B cell (primary cell): ENCODE data around the gene LIMCH1. TPM values are rescaled to one million over a fixed set of nuclear protein-coding genes. Genes with fewer than 3 reads are reported as not detected.

Experiments
- ATAC-seq: fragments of 200-7000 bp; cut with Tn5 transposase; one replicate; pipeline ENCODE4 v1.10.0; 2021; ENCODE audit warnings: low read depth, mild to moderate bottlenecking, moderate number of reproducible peaks, moderate library complexity
- CTCF ChIA-PET: fragments of 350-600 bp; sonication (Branson Sonifier 250); formaldehyde crosslinking; loops from one replicate; lab custom pipeline; 2021; ENCODE audit warnings: antibody characterized with exemption, inconsistent platforms; lab: Charles Lee
- POLR2A ChIA-PET: fragments of 350-600 bp; sonication (Branson Sonifier 250); formaldehyde crosslinking; loops from one replicate; lab custom pipeline; 2021; ENCODE audit warnings: antibody characterized with exemption; lab: Charles Lee
- DNase-seq: peaks from one replicate; pipeline ENCODE4 v3.0.0; 2013
- H2AFZ ChIP-seq: 2 replicates; pipeline ENCODE4 v1.6.1; 2012; ENCODE audit warnings: mild to moderate bottlenecking, low read depth, low read length; ENCODE audit not compliant: insufficient read depth, poor library complexity, severe bottlenecking
- H3K27ac ChIP-seq, 2 donors: 1 replicate in 1 of 2; 2 replicates in 1 of 2; pipeline ENCODE4 v1.5.1; 2012 to 2013; ENCODE audit warnings: low read length in 2 of 2, mild to moderate bottlenecking in 2 of 2, moderate library complexity in 1 of 2
- H3K27me3 ChIP-seq, 4 experiments: fragments of 200-600 bp in 1 of 4; sonication (generic) in 1 of 4; replicated peaks in 1 of 4; 1 replicate in 2 of 4; 2 replicates in 2 of 4; pipeline versions ENCODE4 v1.6.1 to v1.7.0; 2013 to 2016; ENCODE audit warnings: low read length in 3 of 4, mild to moderate bottlenecking in 2 of 4, mixed read lengths in 1 of 4, moderate library complexity in 1 of 4; ENCODE audit not compliant: insufficient read depth in 4 of 4, control insufficient read depth in 3 of 4; ENCODE audit errors: control extremely low read depth in 1 of 4
- H3K36me3 ChIP-seq, 2 experiments: replicated peaks in 1 of 2; 1 replicate in 1 of 2; 2 replicates in 1 of 2; pipeline versions ENCODE4 v1.6.1 to v1.7.1; 2013; ENCODE audit warnings: low read length in 1 of 2; ENCODE audit not compliant: insufficient read depth in 2 of 2, control insufficient read depth in 1 of 2; ENCODE audit errors: control extremely low read depth in 1 of 2, extremely low read depth in 1 of 2
- H3K4me1 ChIP-seq, 2 donors: fragments of 200-600 bp in 1 of 2; sonication (generic) in 1 of 2; 1 replicate in 1 of 2; 2 replicates in 1 of 2; pipeline versions ENCODE4 v1.5.1 to v1.6.1; 2013 to 2017; ENCODE audit warnings: low read length in 2 of 2; ENCODE audit not compliant: control insufficient read depth in 2 of 2, insufficient read depth in 2 of 2
- H3K4me2 ChIP-seq: replicated peaks from 2 replicates; pipeline ENCODE3; 2012; ENCODE audit warnings: mild to moderate bottlenecking, low read depth, low read length; ENCODE audit not compliant: poor library complexity, severe bottlenecking
- H3K4me3 ChIP-seq, 5 experiments: fragments of 200-600 bp in 1 of 5; sonication (generic) in 1 of 5; 1 replicate in 3 of 5; 2 replicates in 2 of 5; pipeline versions ENCODE4 v1.5.1 to v1.7.0; 2011 to 2016; ENCODE audit warnings: low read length in 4 of 5, mild to moderate bottlenecking in 4 of 5, low read depth in 2 of 5, control low read depth in 1 of 5, moderate library complexity in 1 of 5; ENCODE audit not compliant: insufficient read depth in 1 of 5; ENCODE audit errors: control extremely low read depth in 1 of 5, extremely low read depth in 1 of 5
- H3K79me2 ChIP-seq: fragments of 200-600 bp; sonication (generic); one replicate; pipeline ENCODE4 v1.6.0; 2016; ENCODE audit warnings: low read length; ENCODE audit not compliant: control insufficient read depth, insufficient read depth
- H3K9ac ChIP-seq: fragments of 200-600 bp; sonication (generic); 2 replicates; pipeline ENCODE4 v1.6.1; 2017; ENCODE audit warnings: mild to moderate bottlenecking, low read length, moderate library complexity
- H3K9me3 ChIP-seq, 3 donors: one replicate each; pipeline versions ENCODE4 v1.6.1 to v1.7.1; 2013; ENCODE audit warnings: low read length in 2 of 3; ENCODE audit not compliant: control insufficient read depth in 2 of 3, insufficient read depth in 1 of 3; ENCODE audit errors: control extremely low read depth in 1 of 3
- H4K20me1 ChIP-seq: 2 replicates; pipeline ENCODE4 v1.6.0; 2012; ENCODE audit warnings: mild to moderate bottlenecking, low read length; ENCODE audit not compliant: insufficient read depth, control insufficient read depth, poor library complexity, severe bottlenecking
- H3K27ac Mint-ChIP-seq: one replicate; pipeline ENCODE4 v1.8.0; 2021; ENCODE audit warnings: mixed read lengths
- H3K27me3 Mint-ChIP-seq: one replicate; pipeline ENCODE4 v1.8.0; 2021; ENCODE audit warnings: mixed read lengths
- H3K4me1 Mint-ChIP-seq: one replicate; pipeline ENCODE4 v1.8.0; 2021; ENCODE audit warnings: mixed read lengths
- H3K4me3 Mint-ChIP-seq: one replicate; pipeline ENCODE4 v1.8.0; 2021; ENCODE audit warnings: mixed read lengths
- H3K9me3 Mint-ChIP-seq: one replicate; pipeline ENCODE4 v1.8.0; 2022; ENCODE audit warnings: mixed read lengths; ENCODE audit not compliant: insufficient read depth
- CTCF ChIP-seq: fragments of 200-600 bp; IDR thresholded peaks from one replicate; pipeline ENCODE4 v1.8.0; 2022; ENCODE audit warnings: antibody characterized with exemption, mild to moderate bottlenecking
- EZH2 ChIP-seq: IDR thresholded peaks from 2 replicates; pipeline ENCODE4 v1.6.1; 2012; ENCODE audit warnings: borderline replicate concordance, low read depth, mild to moderate bottlenecking, moderate library complexity, low read length; ENCODE audit not compliant: insufficient read depth, poor library complexity, severe bottlenecking
- WGBS: methylation state at CpG from one replicate; pipeline ENCODE4 v1.1.5; 2013; ENCODE audit warnings: missing lambda C conversion rate; ENCODE audit not compliant: insufficient coverage; 5-methylcytosine and 5-hydroxymethylcytosine counted together
- intact Hi-C: fragments of 100-400 bp; cut with micrococcal nuclease; formaldehyde crosslinking; loops from one replicate; pipeline ENCODE4 v1.10.0; 2022
- polyA plus RNA-seq: library from polyadenylated mRNA; depleted of rRNA; stranded (reverse); fragments of >200 nt; gene quantifications from 2 replicates; pipeline ENCODE4 v1.2.3, GENCODE V29; 2012
- total RNA-seq, 2 donors: library from RNA; stranded (reverse); fragments of 120-200 nt in 1 of 2; gene quantifications; 1 replicate in 1 of 2; 2 replicates in 1 of 2; pipeline versions ENCODE4 v1.2.3 to v1.2.4, GENCODE V29; 2013 to 2022

Gene LIMCH1
- total and polyA plus RNA-seq, 2 donors (not counting 1 experiment from before 2014, with no cell fraction given): not detected

GRCh38 chr4:41559940-41560516 is 22.1 kb downstream of the LIMCH1 start:
- ChIA-PET CTCF (no interaction called here), POLR2A (no interaction called here)
- H3K27me3 Mint-ChIP-seq: peaks cover 10% of the 10 kb centered on the region
- 93% methylated on average over 2 of the region's 2 CpGs for WGBS
- no peak overlapping the region for H3K4me3 ChIP-seq
- H3K36me3 ChIP-seq: no peaks in the 10 kb centered on the region
- H3K27me3 ChIP-seq: no peaks in the 10 kb centered on the region
- H3K4me1 ChIP-seq: no peaks in the 10 kb centered on the region
- intact Hi-C loops: no loop called here
- no peak overlapping the region for H3K4me2 ChIP-seq
- H3K4me3 Mint-ChIP-seq: no peak overlapping the region
- H3K27ac ChIP-seq: no peak overlapping the region
- H3K9ac ChIP-seq: no peak overlapping the region
- no peaks in the 10 kb centered on the region for H3K9me3 ChIP-seq
- ATAC-seq: no peak
- TF ChIP-seq CTCF: no peak
- no peak for TF ChIP-seq EZH2
- no peak for DNase-seq
- H4K20me1 ChIP-seq: no peaks in the 10 kb centered on the region
- no peaks in the 10 kb centered on the region for H3K79me2 ChIP-seq
- H3K27ac Mint-ChIP-seq: no peak overlapping the region
- no peak overlapping the region for H2AFZ ChIP-seq
- no peaks in the 10 kb centered on the region for H3K9me3 Mint-ChIP-seq
- H3K4me1 Mint-ChIP-seq: no peaks in the 10 kb centered on the region

GRCh38 chr4:41561244-41561643 is 23.3 kb downstream of the LIMCH1 start:
- Histone ChIP-seq H3K79me2 (no peaks in the 10 kb centered on the region), H3K4me2 (no peak overlapping the region), H3K9ac (no peak overlapping the region), H4K20me1 (no peaks in the 10 kb centered on the region), H3K9me3 (no peaks in the 10 kb centered on the region), H3K27me3 (no peaks in the 10 kb centered on the region), H3K27ac (no peak overlapping the region), H3K4me1 (no peaks in the 10 kb centered on the region), H2AFZ (no peak overlapping the region), H3K4me3 (no peak overlapping the region), H3K36me3 (no peaks in the 10 kb centered on the region)
- Mint-ChIP-seq H3K9me3 (no peaks in the 10 kb centered on the region), H3K4me3 (no peak overlapping the region), H3K27me3 (peaks cover 10% of the 10 kb centered on the region), H3K4me1 (no peaks in the 10 kb centered on the region), H3K27ac (no peak overlapping the region)
- no peak for TF ChIP-seq EZH2
- ATAC-seq (no peak), DNase-seq (no peak)
- intact Hi-C loops: no loop called here
- CTCF ChIA-PET: no interaction called here
- 100% methylated on average over 3 of the region's 3 CpGs for WGBS
- POLR2A ChIA-PET: no interaction called here
